ENCODE results near the gene COL17A1. TPM values are rescaled to one million over a fixed set of nuclear protein-coding genes. Genes with fewer than 3 reads are reported as not detected.

Gene COL17A1
- total RNA-seq, 1 donor from 2014 or later = 3.6 TPM

- Mint-ChIP-seq H3K9me3 (no peaks in the 10 kb centered on the region), H3K27me3 (ENCODE audit: low read depth) (no peaks in the 10 kb centered on the region), H3K36me3 (peaks cover 12% of the 10 kb centered on the region), H3K4me3 (no peak overlapping the region), H3K27ac (no peak overlapping the region), H3K4me1 (peaks cover 5% of the 10 kb centered on the region)
- DNase-seq (ENCODE audit: low spot score in 2 of 2, unreplicated experiment in 2 of 2) = no peak
- no peak for TF ChIP-seq CTCF (IDR thresholded peaks at IDR 0.05; ENCODE audit: unreplicated experiment)
Observed at GRCh38 chr10:103990531-103990930, 95.1 kb downstream of the COL17A1 start.

- H3K27ac Mint-ChIP-seq = no peak overlapping the region
Observed at GRCh38 chr10:103990121-103990520, 95.6 kb downstream of the COL17A1 start.

GRCh38 chr10:103986360-103986759, 99.3 kb downstream of the COL17A1 start:
- H3K36me3 Mint-ChIP-seq = peaks cover 4% of the 10 kb centered on the region
- TF ChIP-seq CTCF (IDR thresholded peaks at IDR 0.05; ENCODE audit: unreplicated experiment) = no peak
- no peaks in the 10 kb centered on the region for H3K27me3 Mint-ChIP-seq (ENCODE audit: low read depth)
- no peak for DNase-seq (ENCODE audit: low spot score in 2 of 2, unreplicated experiment in 2 of 2)
- no peak overlapping the region for H3K27ac Mint-ChIP-seq
- peaks cover 10% of the 10 kb centered on the region for H3K4me1 Mint-ChIP-seq
- no peak overlapping the region for H3K4me3 Mint-ChIP-seq
- H3K9me3 Mint-ChIP-seq = peaks cover 4% of the 10 kb centered on the region

More at GRCh38 chr10:103990121-103990520, 95.6 kb downstream of the COL17A1 start:
- no peak for DNase-seq (ENCODE audit: low spot score in 2 of 2, unreplicated experiment in 2 of 2)
- H3K4me3 Mint-ChIP-seq = no peak overlapping the region
- no peaks in the 10 kb centered on the region for H3K27me3 Mint-ChIP-seq (ENCODE audit: low read depth)
- peaks cover 12% of the 10 kb centered on the region for H3K36me3 Mint-ChIP-seq
- TF ChIP-seq CTCF (IDR thresholded peaks at IDR 0.05; ENCODE audit: unreplicated experiment) = no peak
- no peaks in the 10 kb centered on the region for H3K9me3 Mint-ChIP-seq
- peaks cover 5% of the 10 kb centered on the region for H3K4me1 Mint-ChIP-seq

- H3K9me3 Mint-ChIP-seq = peaks cover 4% of the 10 kb centered on the region
- H3K4me3 Mint-ChIP-seq = no peak overlapping the region
- peaks cover 10% of the 10 kb centered on the region for H3K4me1 Mint-ChIP-seq
- peaks cover 2% of the 10 kb centered on the region for H3K36me3 Mint-ChIP-seq
- H3K27me3 Mint-ChIP-seq (ENCODE audit: low read depth) = no peaks in the 10 kb centered on the region
- TF ChIP-seq CTCF (IDR thresholded peaks at IDR 0.05; ENCODE audit: unreplicated experiment) = no peak
- H3K27ac Mint-ChIP-seq = no peak overlapping the region
- no peak for DNase-seq (ENCODE audit: low spot score in 2 of 2, unreplicated experiment in 2 of 2)
Observed at GRCh38 chr10:103985726-103986125, 100.0 kb downstream of the COL17A1 start.

- Mint-ChIP-seq H3K4me3 (no peak overlapping the region), H3K27ac (no peak overlapping the region)
Observed at GRCh38 chr10:103983367-103983911, 102.2 kb downstream of the COL17A1 start.

More at GRCh38 chr10:103983367-103983911, 102.2 kb downstream of the COL17A1 start:
- no peak for DNase-seq (ENCODE audit: low spot score in 2 of 2, unreplicated experiment in 2 of 2)
- no peak for TF ChIP-seq CTCF (IDR thresholded peaks at IDR 0.05; ENCODE audit: unreplicated experiment)
- Mint-ChIP-seq H3K27me3 (ENCODE audit: low read depth) (no peaks in the 10 kb centered on the region), H3K36me3 (peaks cover 2% of the 10 kb centered on the region), H3K4me1 (peaks cover 13% of the 10 kb centered on the region), H3K9me3 (peaks cover 4% of the 10 kb centered on the region)
